Breast epithelium (tissue), 3 donors: Measurements from ENCODE around the gene KCNMB2.

Experiments
- POLR2A ChIP-seq: fragments of 450-650 bp; IDR thresholded peaks from one replicate; pipeline ENCODE4 v1.6.1; 2016; ENCODE audit warnings: antibody characterized with exemption, mild to moderate bottlenecking, moderate library complexity
- POLR2AphosphoS5 ChIP-seq, 3 donors: sonication (generic); formaldehyde crosslinking; IDR thresholded peaks; one replicate each; pipeline ENCODE4 v1.6.1; 2017; ENCODE audit warnings: antibody characterized with exemption in 3 of 3
- TF ChIP-seq, protein P1 (sequence below), 3 donors: fragments of 450-650 bp; IDR thresholded peaks; one replicate each; pipeline ENCODE4 v1.5.1; 2016 to 2017; ENCODE audit warnings: antibody characterized with exemption in 3 of 3, mild to moderate bottlenecking in 3 of 3, moderate library complexity in 3 of 3

DNA sequence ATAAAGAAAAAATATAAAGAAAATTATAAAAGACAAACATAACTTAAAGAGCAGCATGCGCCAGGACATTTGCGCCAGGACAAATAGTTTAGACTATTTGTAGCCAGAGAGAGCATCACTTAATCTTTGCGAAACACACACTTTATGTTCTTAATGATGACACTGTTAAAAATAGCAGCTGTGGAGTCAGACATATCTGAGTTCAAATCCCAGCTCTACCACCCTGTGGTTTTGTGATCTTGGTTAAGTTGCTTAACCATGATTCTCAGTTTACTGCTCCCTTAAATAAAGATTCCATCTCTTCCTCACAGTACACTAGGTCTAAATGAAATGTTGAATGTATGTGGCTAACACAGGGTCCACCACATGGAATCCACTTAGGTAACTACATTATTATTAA is 31.4 kb downstream of the KCNMB2 start:
- TF ChIP-seq, protein P1, sequence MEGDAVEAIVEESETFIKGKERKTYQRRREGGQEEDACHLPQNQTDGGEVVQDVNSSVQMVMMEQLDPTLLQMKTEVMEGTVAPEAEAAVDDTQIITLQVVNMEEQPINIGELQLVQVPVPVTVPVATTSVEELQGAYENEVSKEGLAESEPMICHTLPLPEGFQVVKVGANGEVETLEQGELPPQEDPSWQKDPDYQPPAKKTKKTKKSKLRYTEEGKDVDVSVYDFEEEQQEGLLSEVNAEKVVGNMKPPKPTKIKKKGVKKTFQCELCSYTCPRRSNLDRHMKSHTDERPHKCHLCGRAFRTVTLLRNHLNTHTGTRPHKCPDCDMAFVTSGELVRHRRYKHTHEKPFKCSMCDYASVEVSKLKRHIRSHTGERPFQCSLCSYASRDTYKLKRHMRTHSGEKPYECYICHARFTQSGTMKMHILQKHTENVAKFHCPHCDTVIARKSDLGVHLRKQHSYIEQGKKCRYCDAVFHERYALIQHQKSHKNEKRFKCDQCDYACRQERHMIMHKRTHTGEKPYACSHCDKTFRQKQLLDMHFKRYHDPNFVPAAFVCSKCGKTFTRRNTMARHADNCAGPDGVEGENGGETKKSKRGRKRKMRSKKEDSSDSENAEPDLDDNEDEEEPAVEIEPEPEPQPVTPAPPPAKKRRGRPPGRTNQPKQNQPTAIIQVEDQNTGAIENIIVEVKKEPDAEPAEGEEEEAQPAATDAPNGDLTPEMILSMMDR (IDR thresholded peaks at IDR 0.05): no peak
- TF ChIP-seq POLR2A (no peak), POLR2AphosphoS5 (IDR thresholded peaks at IDR 0.05) (no peak)
